ENCODE measurements around the gene FN3K. TPM values are rescaled to one million over a fixed set of nuclear protein-coding genes. Genes with fewer than 3 reads are reported as not detected.

Gene FN3K
- total and polyA plus RNA-seq, 2 of the 4 experiments (the other 2 are of a cell fraction): 0.90 to 2.9 TPM

GRCh38 chr17:82779541-82779940 lies 44.1 kb downstream of the FN3K start:
- intact Hi-C loops (cut with micrococcal nuclease): no loop called here
- CTCF ChIA-PET: no interaction called here
- Histone ChIP-seq H2AFZ (replicated peaks; ENCODE audit: low read length, poor library complexity) (no peak overlapping the region), H2AK5ac (ENCODE audit: low read depth, low read length) (no peak overlapping the region), H2BK20ac (ENCODE audit: low read depth, low read length) (no peak overlapping the region), H3K14ac (replicated peaks; ENCODE audit: low read depth, low read length) (no peak overlapping the region), H2AK9ac (replicated peaks; ENCODE audit: low read depth, low read length, poor library complexity) (no peak overlapping the region), H3K27me3 (ENCODE audit: control insufficient read depth, insufficient read depth, low read length) (no peaks in the 10 kb centered on the region), H4K5ac (ENCODE audit: low read depth, low read length) (no peak overlapping the region), H2BK15ac (ENCODE audit: low read depth, low read length) (no peak overlapping the region), H3K23ac (ENCODE audit: low read depth, low read length) (no peak overlapping the region), H2BK120ac (ENCODE audit: low read depth, low read length) (no peak overlapping the region), H3K4me1 (ENCODE audit: control insufficient read depth, insufficient read depth, low read length) (peaks cover 4% of the 10 kb centered on the region; the same call in 1 of the 2 replicates), H4K20me1 (ENCODE audit: insufficient read depth, low read length) (peaks cover 19% of the 10 kb centered on the region), H3K4ac (ENCODE audit: low read depth, low read length) (no peak overlapping the region), H3K79me1 (ENCODE audit: low read depth in 1 of 2, low read length in 2 of 2) (peaks cover 3 to 38% of the 10 kb centered on the region in 2 experiments; a peak in 3 of 4 replicates), H3K4me2 (ENCODE audit: low read depth, low read length) (no peak overlapping the region), H2BK5ac (ENCODE audit: low read depth, low read length, poor library complexity, severe bottlenecking) (no peak overlapping the region), H3K36me3 (ENCODE audit: control insufficient read depth, insufficient read depth, low read length) (peaks cover 17% of the 10 kb centered on the region), H4K91ac (ENCODE audit: insufficient read depth, low read depth, low read length) (no peak overlapping the region), H3K18ac (ENCODE audit: low read depth, low read length) (no peak overlapping the region), H3K56ac (ENCODE audit: extremely low read depth, insufficient read depth, low read length) (no peak overlapping the region), H3K27ac (ENCODE audit: insufficient read depth, low read length) (no peak overlapping the region), H4K8ac (ENCODE audit: low read depth in 2 of 2, low read length in 2 of 2) (no peak overlapping the region), H3K9ac (ENCODE audit: low read depth, low read length) (no peak overlapping the region), H3K9me1 (ENCODE audit: insufficient read depth, low read length) (no peaks in the 10 kb centered on the region; the same call in 1 of the 2 replicates), H3K4me3 (ENCODE audit: insufficient read depth, low read depth, low read length) (no peak overlapping the region), H3K9me3 (ENCODE audit: control insufficient read depth, insufficient read depth, low read length) (no peaks in the 10 kb centered on the region)
- ATAC-seq (ENCODE audit: low read depth): no peak
- whole genome bisulfite sequencing, 2 experiments (ENCODE audit: extremely low coverage in 2 of 2, insufficient read length in 1 of 2): 97% methylated on average over 14 of the region's 23 CpGs; no CpG with 5 or more reads in 1 of the 2 experiments
- dilution Hi-C loops (cut with HindIII; ENCODE audit: low sequenced_read_pairs, unreplicated experiment): no loop called here
- in situ Hi-C loops (cut with MboI; ENCODE audit: low sequenced_read_pairs): loop anchor here (10.0 kb wide), 1 partner anchor 425 kb away; the partner anchor contains the start of gene TEX19
- no peak for DNase-seq
- BruUV-seq (replicated peaks): no TSS peak
- TF ChIP-seq CEBPB (IDR thresholded peaks at IDR 0.05; ENCODE audit: low read depth, low read length) (no peak), RFX5 (IDR thresholded peaks at IDR 0.05; ENCODE audit: low read depth, low read length) (no peak), ELK1 (IDR thresholded peaks at IDR 0.05; ENCODE audit: borderline replicate concordance, low read depth, low read length) (no peak), POLR2A (IDR thresholded peaks at IDR 0.05; ENCODE audit: low read depth, low read length) (no peak), MAFK (IDR thresholded peaks at IDR 0.05; ENCODE audit: low read depth, low read length) (no peak), MXI1 (IDR thresholded peaks at IDR 0.05; ENCODE audit: borderline replicate concordance, low read depth, low read length) (no peak), NFE2L2 (IDR thresholded peaks at IDR 0.05; ENCODE audit: low read depth, low read length) (no peak), FOS (IDR thresholded peaks at IDR 0.05; ENCODE audit: low read depth, low read length) (no peak), SMC3 (IDR thresholded peaks at IDR 0.05; ENCODE audit: low read depth, low read length) (no peak), CHD1 (IDR thresholded peaks at IDR 0.05; ENCODE audit: low read depth, low read length) (no peak), RCOR1 (IDR thresholded peaks at IDR 0.05; ENCODE audit: insufficient replicate concordance, low read length) (no peak), BHLHE40 (IDR thresholded peaks at IDR 0.05; ENCODE audit: low read depth, low read length) (no peak), USF2 (IDR thresholded peaks at IDR 0.05; ENCODE audit: low read depth, low read length) (no peak), MAZ (IDR thresholded peaks at IDR 0.05; ENCODE audit: borderline replicate concordance, low read depth, low read length) (no peak), RAD21 (IDR thresholded peaks at IDR 0.05; ENCODE audit: low read length) (no peak), CTCF (conservative IDR thresholded peaks at IDR 0.05; ENCODE audit: low read depth, low read length) (no peak)
- POLR2A ChIA-PET (ENCODE audit: unreplicated experiment): no interaction called here
